ENCODE results near the gene OR4D6.
"Not testable (repeated sequence)": the region's sequence is repeated elsewhere in the genome, so short reads cannot be mapped to it uniquely, and the experiment has no call there.

Gene OR4D6

GRCh38 chr11:59456661-59457060 lies at the start of gene OR4D6:
OR4D6 (plus strand) TSS chr11:59456961; CDS start chr11:59456961, 0 bp downstream.
- DNase-seq (ENCODE audit: low spot score), result no peak

GRCh38 chr11:59413646-59414045 lies 43.1 kb upstream of the OR4D6 start:
- DNase-seq (ENCODE audit: low spot score), result no peak

- DNase-seq (ENCODE audit: low spot score), result no peak
These were observed 41.6 kb upstream of the OR4D6 start for GRCh38 chr11:59415111-59415510.

- no peak for DNase-seq (ENCODE audit: low spot score)
These were observed 40.1 kb upstream of the OR4D6 start for GRCh38 chr11:59416613-59417012.

- peak; percentile 9 for DNase-seq (ENCODE audit: low spot score)
These were observed 39.7 kb upstream of the OR4D6 start for GRCh38 chr11:59417023-59417422.

GRCh38 chr11:59418156-59418555 lies 38.6 kb upstream of the OR4D6 start:
- no peak for DNase-seq (ENCODE audit: low spot score)

GRCh38 chr11:59423835-59424234 lies 32.9 kb upstream of the OR4D6 start:
- DNase-seq (ENCODE audit: low spot score), result no peak

- no peak for DNase-seq (ENCODE audit: low spot score)
These were observed 31.6 kb upstream of the OR4D6 start for GRCh38 chr11:59425131-59425530.

GRCh38 chr11:59426361-59427067 lies 30.2 kb upstream of the OR4D6 start, which contains the start of gene OR5A2:
OR5A2 (minus strand) TSS chr11:59426413; CDS start chr11:59422953, 3,460 bp downstream.
- DNase-seq (ENCODE audit: low spot score), result no peak

- no peak for DNase-seq (ENCODE audit: low spot score)
These were observed 29.7 kb upstream of the OR4D6 start for GRCh38 chr11:59427068-59427382.

- peak; percentile 87 for DNase-seq (ENCODE audit: low spot score)
These were observed 26.7 kb upstream of the OR4D6 start for GRCh38 chr11:59429924-59430516.

GRCh38 chr11:59436169-59436568 lies 20.6 kb upstream of the OR4D6 start, which contains the start of gene OR5A1:
OR5A1 (plus strand) TSS chr11:59436469; CDS start chr11:59443169, 6,700 bp downstream.
- DNase-seq (ENCODE audit: low spot score), result no peak

GRCh38 chr11:59437770-59438169 lies 19.0 kb upstream of the OR4D6 start:
- no peak for DNase-seq (ENCODE audit: low spot score)

GRCh38 chr11:59445624-59446023 lies 11.1 kb upstream of the OR4D6 start:
- DNase-seq (ENCODE audit: low spot score), result not testable (repeated sequence)

GRCh38 chr11:59448484-59448883 lies 8.3 kb upstream of the OR4D6 start:
- no peak for DNase-seq (ENCODE audit: low spot score)

- DNase-seq (ENCODE audit: low spot score), result no peak
These were observed 3.2 kb downstream of the OR4D6 start for GRCh38 chr11:59459916-59460315.

GRCh38 chr11:59463190-59463641 lies 6.5 kb downstream of the OR4D6 start:
- no peak for DNase-seq (ENCODE audit: low spot score)

- DNase-seq (ENCODE audit: low spot score), result no peak
These were observed 16.3 kb downstream of the OR4D6 start, which contains the start of gene OR4D10 for GRCh38 chr11:59473015-59473414. OR4D10 (plus strand) TSS chr11:59473315; CDS start chr11:59477430, 4,115 bp downstream.

GRCh38 chr11:59475176-59475575 lies 18.4 kb downstream of the OR4D6 start:
- DNase-seq (ENCODE audit: low spot score), result no peak

GRCh38 chr11:59479906-59480305 lies 23.1 kb downstream of the OR4D6 start:
- no peak for DNase-seq (ENCODE audit: low spot score)

- no peak for DNase-seq (ENCODE audit: low spot score)
These were observed 23.6 kb downstream of the OR4D6 start for GRCh38 chr11:59480359-59480758.

GRCh38 chr11:59501931-59502330 lies 45.2 kb downstream of the OR4D6 start:
- DNase-seq (ENCODE audit: low spot score), result no peak

- DNase-seq (ENCODE audit: low spot score), result no peak
These were observed 46.5 kb downstream of the OR4D6 start, which contains the start of gene OR4D11 for GRCh38 chr11:59503276-59503675. OR4D11 (plus strand) TSS chr11:59503576; CDS start chr11:59503576, 0 bp downstream.
